HepG2 (cell line): ENCODE data around the gene STRN3. TPM values are rescaled to one million over a fixed set of nuclear protein-coding genes. Genes with fewer than 3 reads are reported as not detected.
A peak's percentile ranks its signal among the peaks of the same experiment; 100 is the strongest.

Source experiments
- GABPA ChIP-seq, 2 experiments: IDR thresholded peaks; 2 replicates each; pipeline ENCODE4 v1.6.1; 2011 to 2016; ENCODE audit warnings: low read depth in 2 of 2, low read length in 1 of 2, missing biosample characterization in 1 of 2, missing genetic modification characterization in 1 of 2
- MAFF ChIP-seq: IDR thresholded peaks from 2 replicates; pipeline ENCODE4 v1.6.1; 2011; ENCODE audit warnings: low read depth, low read length, improper control_type of control experiment
- MTF2 ChIP-seq: sonication (generic); formaldehyde crosslinking; IDR thresholded peaks from 2 replicates; pipeline ENCODE4 v1.5.0; 2020; ENCODE audit warnings: missing genetic modification reagents, borderline replicate concordance
- NR3C1 ChIP-seq: sonication (generic); formaldehyde crosslinking; IDR thresholded peaks from 2 replicates; pipeline ENCODE4 v1.4.0; 2020; ENCODE audit warnings: missing genetic modification reagents
- PTBP1 ChIP-seq: fragments of 200-400 bp; formaldehyde crosslinking; IDR thresholded peaks from 2 replicates; pipeline ENCODE4 v1.6.1; 2018; ENCODE audit warnings: low read length, low read depth; ENCODE audit not compliant: poor library complexity, severe bottlenecking
- SMAD1 ChIP-seq: sonication (generic); formaldehyde crosslinking; IDR thresholded peaks from 2 replicates; pipeline ENCODE4 v1.4.0; 2020; ENCODE audit warnings: missing genetic modification reagents, low read depth, mild to moderate bottlenecking, borderline replicate concordance
- SRSF4 ChIP-seq: fragments of 200-400 bp; formaldehyde crosslinking; IDR thresholded peaks from one replicate; pipeline ENCODE4 v1.6.1; 2018; ENCODE audit warnings: mild to moderate bottlenecking, low read depth, low read length, moderate library complexity; ENCODE audit not compliant: poor library complexity, severe bottlenecking
- ZNF263 ChIP-seq: sonication (generic); formaldehyde crosslinking; IDR thresholded peaks from 2 replicates; pipeline ENCODE4 v1.4.0; 2020; ENCODE audit warnings: missing genetic modification reagents
- ZNF83 ChIP-seq: sonication (generic); formaldehyde crosslinking; IDR thresholded peaks from 2 replicates; pipeline ENCODE4 v1.4.0; 2020; ENCODE audit warnings: missing genetic modification reagents, mild to moderate bottlenecking, borderline replicate concordance
- polyA plus RNA-seq, 8 experiments: library from polyadenylated mRNA; depleted of rRNA in 3 of 8; stranded (reverse) in 7 of 8; unstranded in 1 of 8; fragments of >200 nt; fragmentation: Illumina TruSeq in 4 of 8; extraction: Trizol in 4 of 8; gene quantifications; 2 replicates each; pipeline versions ENCODE4 v1.2.1 to v1.2.3, GENCODE V29; 2011 to 2016; ENCODE audit warnings: low read depth in 4 of 8, missing spikeins in 1 of 8, mixed read lengths in 1 of 8; ENCODE audit not compliant: insufficient read depth in 1 of 8
- total RNA-seq, 5 experiments: library from RNA; depleted of rRNA; stranded (reverse); fragments of >200 nt; fragmentation: Illumina TruSeq; extraction: Trizol; gene quantifications; 2 replicates each; pipeline ENCODE4 v1.2.3, GENCODE V29; 2016; ENCODE audit warnings: low read depth in 1 of 5
- TF ChIP-seq, protein P1 (sequence below): sonication (generic); formaldehyde crosslinking; IDR thresholded peaks from 2 replicates; pipeline ENCODE4 v1.4.0; 2020; ENCODE audit warnings: mild to moderate bottlenecking, missing genetic modification reagents, borderline replicate concordance
- TF ChIP-seq, protein P2 (sequence below): sonication (generic); formaldehyde crosslinking; IDR thresholded peaks from 2 replicates; pipeline ENCODE4 v1.4.0; 2020; ENCODE audit warnings: missing genetic modification reagents
- TF ChIP-seq, protein P3 (sequence below): sonication (generic); formaldehyde crosslinking; IDR thresholded peaks from 2 replicates; pipeline ENCODE4 v1.4.0; 2020; ENCODE audit warnings: missing genetic modification reagents, borderline replicate concordance
- TF ChIP-seq, protein P4 (sequence below), 2 experiments: sonication (generic) in 1 of 2; formaldehyde crosslinking in 1 of 2; IDR thresholded peaks; 2 replicates each; pipeline versions ENCODE4 v1.6.1 to v1.9.0; 2014 to 2022; ENCODE audit warnings: antibody characterized with exemption in 1 of 2, borderline replicate concordance in 1 of 2, inconsistent platforms in 1 of 2, low read depth in 1 of 2, missing genetic modification reagents in 1 of 2

Gene STRN3
- total and polyA plus RNA-seq, 2 of the 13 experiments (the other 11 are each of a cell fraction or from before 2014, with no cell fraction given), result 49.4 to 123 TPM

DNA sequence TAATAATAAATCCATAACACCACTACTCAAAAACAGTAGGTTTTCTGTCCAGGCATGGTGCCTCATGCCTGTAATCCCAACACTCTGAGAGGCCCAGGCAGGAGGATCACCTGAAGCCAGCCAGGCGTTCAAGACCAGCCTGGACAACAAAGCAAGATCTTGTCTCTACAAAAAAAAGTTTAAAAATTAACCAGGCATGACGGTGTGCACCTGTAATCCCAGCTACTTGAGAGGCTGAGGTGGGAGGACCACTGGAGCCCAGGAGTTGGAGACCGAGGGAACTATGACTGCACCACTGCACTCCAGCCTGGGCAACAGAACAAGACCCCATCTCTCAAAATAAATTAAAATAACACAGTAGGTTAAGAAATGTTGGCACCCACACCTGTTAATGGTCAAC, 45.2 kb downstream of the STRN3 start (continued):
- TF ChIP-seq, protein P1, sequence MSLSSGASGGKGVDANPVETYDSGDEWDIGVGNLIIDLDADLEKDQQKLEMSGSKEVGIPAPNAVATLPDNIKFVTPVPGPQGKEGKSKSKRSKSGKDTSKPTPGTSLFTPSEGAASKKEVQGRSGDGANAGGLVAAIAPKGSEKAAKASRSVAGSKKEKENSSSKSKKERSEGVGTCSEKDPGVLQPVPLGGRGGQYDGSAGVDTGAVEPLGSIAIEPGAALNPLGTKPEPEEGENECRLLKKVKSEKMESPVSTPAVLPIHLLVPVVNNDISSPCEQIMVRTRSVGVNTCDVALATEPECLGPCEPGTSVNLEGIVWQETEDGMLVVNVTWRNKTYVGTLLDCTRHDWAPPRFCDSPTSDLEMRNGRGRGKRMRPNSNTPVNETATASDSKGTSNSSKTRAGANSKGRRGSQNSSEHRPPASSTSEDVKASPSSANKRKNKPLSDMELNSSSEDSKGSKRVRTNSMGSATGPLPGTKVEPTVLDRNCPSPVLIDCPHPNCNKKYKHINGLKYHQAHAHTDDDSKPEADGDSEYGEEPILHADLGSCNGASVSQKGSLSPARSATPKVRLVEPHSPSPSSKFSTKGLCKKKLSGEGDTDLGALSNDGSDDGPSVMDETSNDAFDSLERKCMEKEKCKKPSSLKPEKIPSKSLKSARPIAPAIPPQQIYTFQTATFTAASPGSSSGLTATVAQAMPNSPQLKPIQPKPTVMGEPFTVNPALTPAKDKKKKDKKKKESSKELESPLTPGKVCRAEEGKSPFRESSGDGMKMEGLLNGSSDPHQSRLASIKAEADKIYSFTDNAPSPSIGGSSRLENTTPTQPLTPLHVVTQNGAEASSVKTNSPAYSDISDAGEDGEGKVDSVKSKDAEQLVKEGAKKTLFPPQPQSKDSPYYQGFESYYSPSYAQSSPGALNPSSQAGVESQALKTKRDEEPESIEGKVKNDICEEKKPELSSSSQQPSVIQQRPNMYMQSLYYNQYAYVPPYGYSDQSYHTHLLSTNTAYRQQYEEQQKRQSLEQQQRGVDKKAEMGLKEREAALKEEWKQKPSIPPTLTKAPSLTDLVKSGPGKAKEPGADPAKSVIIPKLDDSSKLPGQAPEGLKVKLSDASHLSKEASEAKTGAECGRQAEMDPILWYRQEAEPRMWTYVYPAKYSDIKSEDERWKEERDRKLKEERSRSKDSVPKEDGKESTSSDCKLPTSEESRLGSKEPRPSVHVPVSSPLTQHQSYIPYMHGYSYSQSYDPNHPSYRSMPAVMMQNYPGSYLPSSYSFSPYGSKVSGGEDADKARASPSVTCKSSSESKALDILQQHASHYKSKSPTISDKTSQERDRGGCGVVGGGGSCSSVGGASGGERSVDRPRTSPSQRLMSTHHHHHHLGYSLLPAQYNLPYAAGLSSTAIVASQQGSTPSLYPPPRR (CRISPR knock-in tag), result no peak
- TF ChIP-seq, protein P2, sequence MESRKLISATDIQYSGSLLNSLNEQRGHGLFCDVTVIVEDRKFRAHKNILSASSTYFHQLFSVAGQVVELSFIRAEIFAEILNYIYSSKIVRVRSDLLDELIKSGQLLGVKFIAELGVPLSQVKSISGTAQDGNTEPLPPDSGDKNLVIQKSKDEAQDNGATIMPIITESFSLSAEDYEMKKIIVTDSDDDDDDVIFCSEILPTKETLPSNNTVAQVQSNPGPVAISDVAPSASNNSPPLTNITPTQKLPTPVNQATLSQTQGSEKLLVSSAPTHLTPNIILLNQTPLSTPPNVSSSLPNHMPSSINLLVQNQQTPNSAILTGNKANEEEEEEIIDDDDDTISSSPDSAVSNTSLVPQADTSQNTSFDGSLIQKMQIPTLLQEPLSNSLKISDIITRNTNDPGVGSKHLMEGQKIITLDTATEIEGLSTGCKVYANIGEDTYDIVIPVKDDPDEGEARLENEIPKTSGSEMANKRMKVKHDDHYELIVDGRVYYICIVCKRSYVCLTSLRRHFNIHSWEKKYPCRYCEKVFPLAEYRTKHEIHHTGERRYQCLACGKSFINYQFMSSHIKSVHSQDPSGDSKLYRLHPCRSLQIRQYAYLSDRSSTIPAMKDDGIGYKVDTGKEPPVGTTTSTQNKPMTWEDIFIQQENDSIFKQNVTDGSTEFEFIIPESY (CRISPR knock-in tag), result peak; percentile 63
- TF ChIP-seq, protein P3, sequence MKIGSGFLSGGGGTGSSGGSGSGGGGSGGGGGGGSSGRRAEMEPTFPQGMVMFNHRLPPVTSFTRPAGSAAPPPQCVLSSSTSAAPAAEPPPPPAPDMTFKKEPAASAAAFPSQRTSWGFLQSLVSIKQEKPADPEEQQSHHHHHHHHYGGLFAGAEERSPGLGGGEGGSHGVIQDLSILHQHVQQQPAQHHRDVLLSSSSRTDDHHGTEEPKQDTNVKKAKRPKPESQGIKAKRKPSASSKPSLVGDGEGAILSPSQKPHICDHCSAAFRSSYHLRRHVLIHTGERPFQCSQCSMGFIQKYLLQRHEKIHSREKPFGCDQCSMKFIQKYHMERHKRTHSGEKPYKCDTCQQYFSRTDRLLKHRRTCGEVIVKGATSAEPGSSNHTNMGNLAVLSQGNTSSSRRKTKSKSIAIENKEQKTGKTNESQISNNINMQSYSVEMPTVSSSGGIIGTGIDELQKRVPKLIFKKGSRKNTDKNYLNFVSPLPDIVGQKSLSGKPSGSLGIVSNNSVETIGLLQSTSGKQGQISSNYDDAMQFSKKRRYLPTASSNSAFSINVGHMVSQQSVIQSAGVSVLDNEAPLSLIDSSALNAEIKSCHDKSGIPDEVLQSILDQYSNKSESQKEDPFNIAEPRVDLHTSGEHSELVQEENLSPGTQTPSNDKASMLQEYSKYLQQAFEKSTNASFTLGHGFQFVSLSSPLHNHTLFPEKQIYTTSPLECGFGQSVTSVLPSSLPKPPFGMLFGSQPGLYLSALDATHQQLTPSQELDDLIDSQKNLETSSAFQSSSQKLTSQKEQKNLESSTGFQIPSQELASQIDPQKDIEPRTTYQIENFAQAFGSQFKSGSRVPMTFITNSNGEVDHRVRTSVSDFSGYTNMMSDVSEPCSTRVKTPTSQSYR (CRISPR knock-in tag), result no peak
- TF ChIP-seq PTBP1 (no peak), MTF2 (no peak), NR3C1 (CRISPR knock-in tag) (no peak), ZNF263 (CRISPR knock-in tag) (peak; percentile 94), SMAD1 (CRISPR knock-in tag) (no peak), MAFF (no peak), SRSF4 (no peak), GABPA (IDR thresholded peaks at IDR 0.05; ENCODE audit: low read depth, low read length) (no peak), GABPA (CRISPR knock-in tag; IDR thresholded peaks at IDR 0.05; ENCODE audit: low read depth) (no peak), ZNF83 (CRISPR knock-in tag) (no peak)
- TF ChIP-seq, protein P4, sequence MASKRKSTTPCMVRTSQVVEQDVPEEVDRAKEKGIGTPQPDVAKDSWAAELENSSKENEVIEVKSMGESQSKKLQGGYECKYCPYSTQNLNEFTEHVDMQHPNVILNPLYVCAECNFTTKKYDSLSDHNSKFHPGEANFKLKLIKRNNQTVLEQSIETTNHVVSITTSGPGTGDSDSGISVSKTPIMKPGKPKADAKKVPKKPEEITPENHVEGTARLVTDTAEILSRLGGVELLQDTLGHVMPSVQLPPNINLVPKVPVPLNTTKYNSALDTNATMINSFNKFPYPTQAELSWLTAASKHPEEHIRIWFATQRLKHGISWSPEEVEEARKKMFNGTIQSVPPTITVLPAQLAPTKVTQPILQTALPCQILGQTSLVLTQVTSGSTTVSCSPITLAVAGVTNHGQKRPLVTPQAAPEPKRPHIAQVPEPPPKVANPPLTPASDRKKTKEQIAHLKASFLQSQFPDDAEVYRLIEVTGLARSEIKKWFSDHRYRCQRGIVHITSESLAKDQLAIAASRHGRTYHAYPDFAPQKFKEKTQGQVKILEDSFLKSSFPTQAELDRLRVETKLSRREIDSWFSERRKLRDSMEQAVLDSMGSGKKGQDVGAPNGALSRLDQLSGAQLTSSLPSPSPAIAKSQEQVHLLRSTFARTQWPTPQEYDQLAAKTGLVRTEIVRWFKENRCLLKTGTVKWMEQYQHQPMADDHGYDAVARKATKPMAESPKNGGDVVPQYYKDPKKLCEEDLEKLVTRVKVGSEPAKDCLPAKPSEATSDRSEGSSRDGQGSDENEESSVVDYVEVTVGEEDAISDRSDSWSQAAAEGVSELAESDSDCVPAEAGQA (IDR thresholded peaks at IDR 0.05; ENCODE audit: low read depth), result no peak
- TF ChIP-seq, protein P4 (CRISPR knock-in tag; IDR thresholded peaks at IDR 0.05; ENCODE audit: borderline replicate concordance), result no peak
